GM19397 (cell line): Measurements from ENCODE around the gene POP7.
"Not testable (repeated sequence)": the region's sequence is repeated elsewhere in the genome, so short reads cannot be mapped to it uniquely, and the experiment has no call there.

Source experiments
- ATAC-seq: cut with Tn5 transposase; IDR thresholded peaks from one replicate; pipeline ENCODE4 v1.9.1; 2021; ENCODE audit warnings: mild to moderate bottlenecking, moderate library complexity; ENCODE audit not compliant: unreplicated experiment

The POP7 gene

GRCh38 chr7:100722480-100723212, 16.7 kb downstream of the POP7 start:
- no peak for ATAC-seq

- ATAC-seq = no peak
These were observed 17.9 kb downstream of the POP7 start for GRCh38 chr7:100723732-100724275.

- not testable (repeated sequence) for ATAC-seq
These were observed 18.4 kb downstream of the POP7 start for GRCh38 chr7:100724364-100724763.

- no peak for ATAC-seq
These were observed 21.3 kb downstream of the POP7 start for GRCh38 chr7:100726996-100727761.

GRCh38 chr7:100728196-100728595, 22.3 kb downstream of the POP7 start:
- no peak for ATAC-seq

- no peak for ATAC-seq
These were observed 24.3 kb downstream of the POP7 start for GRCh38 chr7:100730136-100730800.

GRCh38 chr7:100731937-100732636, 26.2 kb downstream of the POP7 start:
- ATAC-seq = no peak

- no peak for ATAC-seq
These were observed 29.8 kb downstream of the POP7 start for GRCh38 chr7:100735730-100736129.

- ATAC-seq = no peak
These were observed 30.8 kb downstream of the POP7 start for GRCh38 chr7:100736671-100737070.

GRCh38 chr7:100739934-100740333, 34.0 kb downstream of the POP7 start:
- no peak for ATAC-seq

- no peak for ATAC-seq
These were observed 38.7 kb downstream of the POP7 start for GRCh38 chr7:100744605-100745004.

- ATAC-seq = no peak
These were observed 39.3 kb downstream of the POP7 start for GRCh38 chr7:100745184-100745583.

- ATAC-seq = no peak
These were observed 47.1 kb downstream of the POP7 start for GRCh38 chr7:100752994-100753393.

GRCh38 chr7:100753750-100754149, 47.8 kb downstream of the POP7 start:
- ATAC-seq = no peak
